SKM-1 treated with dmso at 0.1 percent for 144 hours (cell line): ENCODE measurements around the gene CHSY3.
A peak's percentile ranks its signal among the peaks of the same experiment; 100 is the strongest.

Experiments used
- DNase-seq: peaks from one replicate; lab custom pipeline; 2025; ENCODE audit not compliant: unreplicated experiment; lab: John Stamatoyannopoulos, UW

The CHSY3 gene

GRCh38 chr5:130023604-130024003, 119.3 kb downstream of the CHSY3 start:
- no peak for DNase-seq

DNA sequence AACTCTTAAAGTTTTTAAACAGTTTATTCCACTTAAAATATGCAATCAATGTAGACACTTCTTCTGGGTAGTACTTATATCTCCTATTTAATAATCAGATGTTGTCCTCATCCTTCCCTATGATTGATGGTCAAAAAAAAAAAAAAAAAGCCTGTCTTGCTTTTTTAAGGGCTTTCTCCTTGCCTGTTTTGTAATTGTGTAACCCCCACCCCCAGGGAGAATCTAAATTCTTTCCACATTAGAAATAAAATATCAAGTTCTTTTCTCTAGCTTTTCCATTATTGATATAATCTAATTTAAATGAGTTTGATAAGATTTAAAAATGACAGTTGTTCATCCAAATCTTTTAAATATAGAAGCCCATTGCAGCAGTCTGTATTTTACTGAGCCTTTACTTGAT, 119.7 kb downstream of the CHSY3 start:
- DNase-seq: no peak

DNA sequence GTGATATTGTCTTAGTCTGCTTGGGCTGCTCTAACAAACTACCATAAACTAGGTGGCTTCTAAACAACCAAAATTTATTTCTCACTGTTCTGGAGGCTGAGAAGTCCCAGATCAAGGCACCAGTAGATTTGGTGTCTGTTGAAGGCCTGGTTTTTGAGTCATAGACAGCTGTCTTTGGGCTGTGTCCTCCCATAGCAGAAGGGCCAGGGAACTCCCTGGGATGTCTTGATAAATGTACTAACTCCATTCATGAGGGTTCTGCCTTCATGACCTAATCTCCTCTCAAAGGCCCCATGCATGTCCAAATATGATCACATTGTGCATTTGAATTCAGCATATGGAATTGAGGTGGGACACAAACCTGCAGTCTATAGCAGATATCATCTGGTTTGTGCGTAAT, 121.2 kb downstream of the CHSY3 start:
- DNase-seq: no peak

DNA sequence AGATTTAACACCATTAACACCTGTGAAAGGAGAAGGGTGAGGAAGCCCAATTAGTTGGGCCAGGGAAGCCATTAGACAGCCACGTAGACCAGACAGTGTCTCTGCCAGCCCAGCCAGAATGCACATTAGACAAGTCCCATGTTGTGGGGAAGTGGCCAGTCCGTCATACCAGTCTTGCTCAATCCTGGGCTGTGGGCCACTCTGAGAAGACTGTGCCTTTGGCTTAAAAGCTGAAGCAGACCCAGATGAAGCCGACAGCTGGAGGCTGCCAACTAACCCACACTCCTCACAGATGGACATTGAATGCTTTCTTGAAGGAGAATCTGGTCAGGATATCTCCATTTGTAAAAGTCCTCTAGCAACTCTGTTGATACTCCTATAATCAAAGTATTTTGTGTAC, 128.5 kb downstream of the CHSY3 start:
- DNase-seq: no peak

DNA sequence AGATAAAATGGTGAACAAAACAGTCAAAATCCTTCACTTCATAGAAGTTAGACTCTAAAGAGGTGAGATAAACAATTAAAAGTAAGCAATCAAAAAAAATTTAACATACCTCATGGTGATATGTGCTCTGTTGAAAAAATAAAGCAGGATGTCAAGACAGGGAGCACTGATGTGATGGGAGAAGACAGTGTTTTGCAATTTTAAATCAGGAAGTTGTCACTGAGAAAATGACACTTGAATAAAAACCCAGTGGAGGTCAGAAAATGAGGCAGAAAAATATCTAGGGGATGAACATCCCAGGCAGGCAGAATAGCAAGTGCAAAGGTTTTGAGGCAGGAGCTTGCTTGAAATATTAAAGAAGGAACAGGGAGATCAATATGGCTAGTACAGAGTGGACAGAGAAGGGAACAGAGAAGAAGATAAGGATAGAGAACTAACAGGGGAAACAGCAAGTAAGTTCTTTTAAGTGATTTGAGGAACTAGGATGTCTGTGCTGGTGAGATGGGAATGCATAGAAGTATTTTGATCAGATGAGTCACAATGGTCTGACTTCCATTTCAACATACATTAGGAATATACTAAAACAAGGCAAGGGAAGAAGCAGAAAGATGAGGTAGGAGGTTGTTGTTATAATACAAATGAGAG, 130.4 kb downstream of the CHSY3 start:
- DNase-seq: peak; percentile 79

- no peak for DNase-seq
Measured at GRCh38 chr5:130035388-130035787, 131.1 kb downstream of the CHSY3 start.

DNA sequence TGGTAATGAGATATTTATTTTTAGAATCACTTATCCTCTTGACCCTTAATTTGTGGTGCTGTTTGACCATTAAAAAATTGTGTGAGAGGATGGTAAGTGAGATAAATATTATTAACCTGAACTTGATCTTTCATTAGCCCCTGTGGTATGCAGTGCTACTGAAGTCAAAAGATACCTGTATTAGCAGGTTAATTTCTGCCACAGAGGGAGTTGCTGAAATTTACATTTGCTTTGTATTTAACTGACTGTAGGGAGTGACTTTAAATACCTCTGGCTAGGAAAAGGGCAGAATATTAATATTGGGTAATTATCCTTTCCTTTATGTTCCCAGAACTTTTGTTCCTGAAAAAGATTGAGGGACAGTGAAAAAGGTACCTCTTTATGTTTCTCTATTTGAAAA, 133.6 kb downstream of the CHSY3 start:
- no peak for DNase-seq

- no peak for DNase-seq
Measured at GRCh38 chr5:130043834-130044233, 139.6 kb downstream of the CHSY3 start.

DNA sequence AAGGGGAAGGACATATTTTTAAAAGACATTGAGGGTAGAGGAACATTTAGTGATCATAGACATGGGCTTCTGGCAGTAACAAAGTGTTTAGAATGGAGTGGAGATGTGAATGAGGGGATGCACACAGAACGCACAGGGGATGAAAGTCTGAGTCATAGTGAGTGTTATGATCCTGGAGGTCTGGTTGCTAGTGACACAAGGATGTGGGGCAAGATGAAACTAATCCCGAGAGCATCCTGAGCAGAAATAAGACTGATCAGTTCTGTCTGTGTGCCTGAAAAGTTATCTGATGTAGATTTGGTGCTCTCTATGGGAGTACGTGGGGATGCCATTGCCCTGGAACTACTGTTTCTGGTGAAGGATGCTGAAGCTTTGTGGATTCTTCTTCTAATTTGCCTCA, 141.1 kb downstream of the CHSY3 start:
- DNase-seq: no peak

GRCh38 chr5:130050585-130050984, 146.3 kb downstream of the CHSY3 start:
- DNase-seq: no peak

DNA sequence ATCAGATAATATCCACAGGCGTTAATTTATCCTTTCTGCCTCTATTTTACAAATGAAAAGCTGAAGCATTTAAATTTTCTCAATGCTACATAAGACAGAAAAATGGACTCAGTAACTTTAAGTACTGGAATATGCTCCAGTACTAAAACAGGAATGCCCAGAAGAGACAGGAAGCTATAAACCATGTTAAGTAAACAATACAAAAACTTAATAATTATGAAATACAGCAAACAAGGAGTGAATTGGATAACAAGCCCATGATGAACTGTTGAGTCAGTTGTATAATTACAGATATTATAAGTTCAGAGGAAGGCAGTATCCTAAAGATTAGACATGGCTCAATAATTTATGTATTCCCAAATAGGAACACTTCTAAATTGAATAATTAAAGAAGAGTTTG, 148.5 kb downstream of the CHSY3 start:
- DNase-seq: no peak

DNA sequence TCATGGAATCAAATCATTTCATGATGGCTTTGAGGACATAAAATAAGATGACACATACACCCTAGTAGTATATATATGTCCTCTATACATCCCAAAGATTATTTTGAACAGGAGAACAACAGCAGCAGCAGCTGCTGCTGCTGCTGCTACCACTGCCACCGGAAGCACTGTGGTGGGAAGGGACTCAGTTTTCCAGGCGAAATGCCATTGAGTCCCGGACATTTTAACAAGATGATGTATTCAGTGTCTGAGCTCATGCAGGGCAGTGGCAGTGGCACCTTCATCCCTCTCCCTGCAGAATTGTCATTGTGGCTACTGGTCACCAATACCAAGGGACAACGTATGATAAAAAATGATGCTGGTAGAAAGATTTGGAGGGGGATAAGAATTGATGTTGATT, 151.3 kb downstream of the CHSY3 start:
- no peak for DNase-seq

GRCh38 chr5:130061746-130062145, 157.5 kb downstream of the CHSY3 start:
- no peak for DNase-seq

DNA sequence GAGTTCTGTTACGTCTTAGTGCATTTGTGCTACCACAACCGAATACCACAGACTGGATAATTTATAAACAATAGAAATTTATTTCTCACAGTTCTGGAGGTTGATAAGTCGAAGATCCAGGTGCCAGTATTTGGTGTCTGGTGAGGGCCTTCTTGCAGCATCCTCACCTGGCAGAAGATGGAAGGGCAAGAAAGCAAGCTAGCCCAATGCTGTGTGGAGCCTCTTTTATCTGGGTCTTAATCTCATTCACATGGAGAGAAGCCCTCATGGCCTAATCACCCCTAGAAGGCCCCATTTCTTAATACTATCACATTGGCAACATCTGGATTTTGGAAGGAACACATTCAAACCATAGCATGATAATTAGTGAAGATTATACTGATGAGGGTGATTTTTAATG, 159.3 kb downstream of the CHSY3 start:
- DNase-seq: no peak

- DNase-seq: no peak
Measured at GRCh38 chr5:130064484-130064883, 160.2 kb downstream of the CHSY3 start.

GRCh38 chr5:130065617-130066016, 161.4 kb downstream of the CHSY3 start:
- DNase-seq: no peak

- no peak for DNase-seq
Measured at GRCh38 chr5:130066644-130067043, 162.4 kb downstream of the CHSY3 start.

GRCh38 chr5:130067364-130067763, 163.1 kb downstream of the CHSY3 start:
- DNase-seq: no peak

- no peak for DNase-seq
Measured at GRCh38 chr5:130068101-130068500, 163.8 kb downstream of the CHSY3 start.

DNA sequence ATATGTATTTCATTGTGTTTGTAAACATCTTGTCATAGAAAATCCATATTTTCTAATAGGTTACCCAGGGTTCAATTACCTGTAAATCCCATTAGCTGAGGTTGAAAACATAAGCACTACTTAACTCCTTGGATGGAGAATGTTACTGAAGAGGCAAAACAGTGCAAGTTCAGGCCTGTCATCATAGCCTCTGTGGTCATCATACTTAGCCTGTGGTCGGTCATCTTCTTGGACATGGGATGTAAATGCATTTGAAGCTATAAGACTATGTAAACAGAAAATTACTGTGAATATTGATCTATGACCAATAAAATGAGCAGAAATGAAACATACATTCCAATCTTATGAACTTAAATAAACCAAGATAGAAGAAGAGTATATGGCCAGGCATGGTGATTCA, 164.7 kb downstream of the CHSY3 start:
- DNase-seq: no peak

- DNase-seq: no peak
Measured at GRCh38 chr5:130074820-130075219, 170.6 kb downstream of the CHSY3 start.

DNA sequence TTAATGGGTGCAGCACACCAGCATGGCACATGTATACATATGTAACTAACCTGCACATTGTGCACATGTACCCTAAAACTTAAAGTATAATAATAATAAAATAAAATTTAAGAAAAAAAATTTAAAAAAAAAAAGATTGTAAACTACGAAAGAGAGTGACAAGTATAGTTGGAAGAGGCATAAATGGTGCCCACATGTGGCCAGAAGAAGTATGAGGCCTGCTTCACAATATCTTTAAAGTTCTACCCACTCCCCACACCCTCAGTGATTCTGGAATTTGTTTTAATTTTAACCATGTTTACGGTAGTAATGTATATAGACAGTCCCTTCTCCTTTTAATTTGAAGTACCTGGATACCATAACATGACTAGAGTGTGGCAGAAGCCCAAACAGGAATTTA, 172.7 kb downstream of the CHSY3 start:
- DNase-seq: no peak

GRCh38 chr5:130078661-130079060, 174.4 kb downstream of the CHSY3 start:
- DNase-seq: no peak
